ENCODE measurements around the gene MCU. TPM values are rescaled to one million over a fixed set of nuclear protein-coding genes. Genes with fewer than 3 reads are reported as not detected.

MCU gene
- total RNA-seq, 2 experiments from 2014 or later: 9.4 to 9.9 TPM

DNA sequence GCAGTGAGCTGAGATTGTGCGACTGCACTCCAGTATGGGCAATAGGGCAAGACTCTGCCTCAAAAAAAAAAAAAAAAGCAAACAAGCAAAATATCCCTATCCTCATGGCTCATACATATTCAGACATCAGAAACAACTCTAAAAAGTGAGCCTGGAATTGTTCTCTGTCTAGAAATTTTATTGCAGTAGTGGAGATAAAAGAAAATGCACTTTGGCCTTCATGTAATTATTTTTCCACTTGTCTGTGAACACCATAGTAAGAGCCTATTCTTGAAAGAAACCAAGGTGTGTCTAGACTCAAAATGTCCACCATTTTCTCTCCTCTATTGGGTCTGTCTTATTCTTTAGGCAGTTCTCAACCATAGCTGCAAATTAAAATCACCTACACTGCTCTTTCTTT is 30.5 kb upstream of the MCU start:
- Histone ChIP-seq H3K4me2 (ENCODE audit: low read length) (no peak overlapping the region), H4K20me1 (ENCODE audit: insufficient read depth, low read length) (no peaks in the 10 kb centered on the region), H3K36me3 (ENCODE audit: insufficient read depth, low read length) (no peaks in the 10 kb centered on the region), H3K27ac (ENCODE audit: low read depth, low read length, poor library complexity, severe bottlenecking) (no peak overlapping the region), H3K9me3 (ENCODE audit: low read length) (no peaks in the 10 kb centered on the region), H3K79me2 (ENCODE audit: insufficient read depth, low read depth, low read length) (no peaks in the 10 kb centered on the region), H3K9me2 (ENCODE audit: insufficient read depth, low read length) (no peaks in the 10 kb centered on the region), H3K4me1 (ENCODE audit: insufficient read depth, low read length, poor library complexity, severe bottlenecking) (no peaks in the 10 kb centered on the region), H2AFZ (ENCODE audit: low read length) (no peak overlapping the region), H3K4me3 (ENCODE audit: low read depth, low read length, poor library complexity, severe bottlenecking) (no peak overlapping the region)
- TF ChIP-seq EZH2phosphoT487 (IDR thresholded peaks at IDR 0.05; ENCODE audit: borderline replicate concordance, low read depth, low read length): no peak
- TF ChIP-seq, protein P1, sequence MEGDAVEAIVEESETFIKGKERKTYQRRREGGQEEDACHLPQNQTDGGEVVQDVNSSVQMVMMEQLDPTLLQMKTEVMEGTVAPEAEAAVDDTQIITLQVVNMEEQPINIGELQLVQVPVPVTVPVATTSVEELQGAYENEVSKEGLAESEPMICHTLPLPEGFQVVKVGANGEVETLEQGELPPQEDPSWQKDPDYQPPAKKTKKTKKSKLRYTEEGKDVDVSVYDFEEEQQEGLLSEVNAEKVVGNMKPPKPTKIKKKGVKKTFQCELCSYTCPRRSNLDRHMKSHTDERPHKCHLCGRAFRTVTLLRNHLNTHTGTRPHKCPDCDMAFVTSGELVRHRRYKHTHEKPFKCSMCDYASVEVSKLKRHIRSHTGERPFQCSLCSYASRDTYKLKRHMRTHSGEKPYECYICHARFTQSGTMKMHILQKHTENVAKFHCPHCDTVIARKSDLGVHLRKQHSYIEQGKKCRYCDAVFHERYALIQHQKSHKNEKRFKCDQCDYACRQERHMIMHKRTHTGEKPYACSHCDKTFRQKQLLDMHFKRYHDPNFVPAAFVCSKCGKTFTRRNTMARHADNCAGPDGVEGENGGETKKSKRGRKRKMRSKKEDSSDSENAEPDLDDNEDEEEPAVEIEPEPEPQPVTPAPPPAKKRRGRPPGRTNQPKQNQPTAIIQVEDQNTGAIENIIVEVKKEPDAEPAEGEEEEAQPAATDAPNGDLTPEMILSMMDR (conservative IDR thresholded peaks at IDR 0.05; ENCODE audit: low read length): no peak
- ChIA-PET POLR2A (no interaction called here), CTCF (ENCODE audit: unreplicated experiment) (no interaction called here)
- no peak for DNase-seq (ENCODE audit: low spot score)
- BruUV-seq (replicated peaks): no TSS peak
- intact Hi-C loops (cut with micrococcal nuclease; ENCODE audit: unreplicated experiment): no loop called here

DNA sequence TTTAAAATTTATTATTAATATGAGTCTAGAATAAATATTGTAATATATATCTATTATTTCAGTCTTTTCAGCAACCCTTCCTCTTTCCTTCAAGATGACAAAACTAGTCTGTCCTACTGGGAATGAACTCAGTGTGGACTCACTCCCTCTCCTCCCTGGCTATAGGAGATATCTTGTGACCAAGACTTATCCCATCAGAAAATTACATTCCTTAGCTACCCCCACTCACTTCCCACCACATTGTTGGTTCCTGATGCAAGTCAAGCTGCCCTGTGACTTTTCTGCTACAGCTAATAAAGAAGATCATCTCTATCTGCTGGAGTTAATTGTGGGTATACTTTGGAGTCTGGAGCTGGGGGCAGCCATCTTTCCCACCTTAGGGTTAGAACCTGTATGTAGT is 28.0 kb upstream of the MCU start:
- H3K4me2 ChIP-seq (ENCODE audit: low read length): no peak overlapping the region
- H3K4me1 ChIP-seq (ENCODE audit: insufficient read depth, low read length, poor library complexity, severe bottlenecking): no peaks in the 10 kb centered on the region
- H3K9me2 ChIP-seq (ENCODE audit: insufficient read depth, low read length): no peaks in the 10 kb centered on the region
- no peak overlapping the region for H3K27ac ChIP-seq (ENCODE audit: low read depth, low read length, poor library complexity, severe bottlenecking)
- no peaks in the 10 kb centered on the region for H3K36me3 ChIP-seq (ENCODE audit: insufficient read depth, low read length)
- no peak for DNase-seq (ENCODE audit: low spot score)
- POLR2A ChIA-PET: no interaction called here
- H2AFZ ChIP-seq (ENCODE audit: low read length): no peak overlapping the region
- no peak overlapping the region for H3K4me3 ChIP-seq (ENCODE audit: low read depth, low read length, poor library complexity, severe bottlenecking)
- no peaks in the 10 kb centered on the region for H3K79me2 ChIP-seq (ENCODE audit: insufficient read depth, low read depth, low read length)
- CTCF ChIA-PET (ENCODE audit: unreplicated experiment): no interaction called here
- intact Hi-C loops (cut with micrococcal nuclease; ENCODE audit: unreplicated experiment): no loop called here
- no peaks in the 10 kb centered on the region for H4K20me1 ChIP-seq (ENCODE audit: insufficient read depth, low read length)
- no TSS peak for BruUV-seq (replicated peaks)
- TF ChIP-seq, protein P1 (conservative IDR thresholded peaks at IDR 0.05; ENCODE audit: low read length): no peak
- TF ChIP-seq EZH2phosphoT487 (IDR thresholded peaks at IDR 0.05; ENCODE audit: borderline replicate concordance, low read depth, low read length): no peak
- H3K9me3 ChIP-seq (ENCODE audit: low read length): no peaks in the 10 kb centered on the region

DNA sequence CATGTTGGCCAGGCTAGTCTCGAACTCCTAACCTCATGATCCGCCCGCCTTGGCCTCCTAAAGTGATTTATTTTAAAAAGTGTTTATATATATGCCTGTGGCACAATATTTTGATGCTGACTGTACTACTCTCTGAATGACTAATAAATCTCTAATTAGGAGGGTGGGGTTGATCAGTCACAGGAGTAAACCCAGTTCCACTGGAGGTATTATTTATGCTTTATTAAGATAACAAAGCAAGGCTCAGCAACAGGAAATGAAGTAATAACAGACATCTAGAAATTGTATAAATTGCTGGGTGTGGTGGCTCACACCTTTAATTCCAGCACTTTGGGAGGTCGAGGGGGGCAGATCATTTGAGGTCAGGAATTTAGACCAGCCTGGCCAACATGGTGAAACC is 26.0 kb upstream of the MCU start:
- POLR2A ChIA-PET: interaction anchor here (1.1 kb wide), 1 partner anchor 188 kb away, joined by 4 read pairs; no protein-coding TSS in a partner anchor

More for the DNA sequence above, 26.0 kb upstream of the MCU start:
- H3K27ac ChIP-seq (ENCODE audit: low read depth, low read length, poor library complexity, severe bottlenecking): no peak overlapping the region
- no peaks in the 10 kb centered on the region for H3K9me2 ChIP-seq (ENCODE audit: insufficient read depth, low read length)
- no peak overlapping the region for H3K4me3 ChIP-seq (ENCODE audit: low read depth, low read length, poor library complexity, severe bottlenecking)
- no peaks in the 10 kb centered on the region for H3K36me3 ChIP-seq (ENCODE audit: insufficient read depth, low read length)
- H4K20me1 ChIP-seq (ENCODE audit: insufficient read depth, low read length): no peaks in the 10 kb centered on the region
- no peak overlapping the region for H3K4me2 ChIP-seq (ENCODE audit: low read length)
- no peaks in the 10 kb centered on the region for H3K4me1 ChIP-seq (ENCODE audit: insufficient read depth, low read length, poor library complexity, severe bottlenecking)
- no peak overlapping the region for H2AFZ ChIP-seq (ENCODE audit: low read length)
- intact Hi-C loops (cut with micrococcal nuclease; ENCODE audit: unreplicated experiment): no loop called here
- no peak for DNase-seq (ENCODE audit: low spot score)
- TF ChIP-seq EZH2phosphoT487 (IDR thresholded peaks at IDR 0.05; ENCODE audit: borderline replicate concordance, low read depth, low read length): no peak
- TF ChIP-seq, protein P1 (conservative IDR thresholded peaks at IDR 0.05; ENCODE audit: low read length): no peak
- H3K9me3 ChIP-seq (ENCODE audit: low read length): no peaks in the 10 kb centered on the region
- no peaks in the 10 kb centered on the region for H3K79me2 ChIP-seq (ENCODE audit: insufficient read depth, low read depth, low read length)
- CTCF ChIA-PET (ENCODE audit: unreplicated experiment): no interaction called here
- BruUV-seq (replicated peaks): no TSS peak
